Caco-2 (cell line): ENCODE measurements around the gene UBN2. TPM values are rescaled to one million over a fixed set of nuclear protein-coding genes. Genes with fewer than 3 reads are reported as not detected.
"Not testable (repeated sequence)": the region's sequence is repeated elsewhere in the genome, so short reads cannot be mapped to it uniquely, and the experiment has no call there.

ENCODE experiments used
- BruUV-seq: library from RNA; stranded (reverse); fragments of 400-500 nt; replicated peaks from 2 replicates; lab custom pipeline; 2021; lab: Mats Ljungman, UMichigan
- CTCF ChIA-PET: fragments of 300-600 bp; sonication (Branson Sonifier 250); formaldehyde crosslinking; loops from one replicate; lab custom pipeline; 2022; ENCODE audit warnings: antibody characterized with exemption; lab: Charles Lee
- POLR2A ChIA-PET: fragments of 300-600 bp; sonication (Branson Sonifier 250); formaldehyde crosslinking; loops from one replicate; lab custom pipeline; 2022; ENCODE audit warnings: antibody characterized with exemption; lab: Charles Lee
- DNase-seq, 2 experiments: peaks; one replicate each; pipeline versions ENCODE4 v3.0.0 to v3.0.0-alpha.2; 2020 to 2022
- H3K27me3 ChIP-seq: replicated peaks from 2 replicates; pipeline ENCODE4 v1.6.0; 2011; ENCODE audit warnings: low read length; ENCODE audit not compliant: control insufficient read depth, insufficient read depth
- H3K36me3 ChIP-seq: 2 replicates; pipeline ENCODE4 v1.5.1; 2011; ENCODE audit warnings: low read length; ENCODE audit not compliant: control insufficient read depth, insufficient read depth
- H3K4me1 ChIP-seq: fragments of 250-450 bp; sonication (Bioruptor Pico); 2 replicates; pipeline ENCODE4 v1.5.1; 2020; ENCODE audit warnings: mild to moderate bottlenecking
- H3K4me3 ChIP-seq: 2 replicates; pipeline ENCODE4 v1.5.1; 2011; ENCODE audit warnings: low read depth, mild to moderate bottlenecking, control low read depth, low read length
- H3K9me3 ChIP-seq: fragments of 250-450 bp; sonication (Bioruptor Pico); 2 replicates; pipeline ENCODE4 v1.5.1; 2020; ENCODE audit warnings: mild to moderate bottlenecking, moderate library complexity
- H3K27ac Mint-ChIP-seq: one replicate; pipeline ENCODE4 v1.8.0; 2022; ENCODE audit warnings: mixed read lengths; ENCODE audit not compliant: unreplicated experiment
- H3K27me3 Mint-ChIP-seq: one replicate; pipeline ENCODE4 v1.8.0; 2022; ENCODE audit warnings: mixed read lengths; ENCODE audit not compliant: insufficient read depth, unreplicated experiment
- H3K36me3 Mint-ChIP-seq: one replicate; pipeline ENCODE4 v1.8.0; 2022; ENCODE audit warnings: mild to moderate bottlenecking, mixed read lengths; ENCODE audit not compliant: insufficient read depth, unreplicated experiment
- H3K4me1 Mint-ChIP-seq: one replicate; pipeline ENCODE4 v1.8.0; 2022; ENCODE audit warnings: low read depth, mixed read lengths; ENCODE audit not compliant: unreplicated experiment
- H3K4me3 Mint-ChIP-seq: one replicate; pipeline ENCODE4 v1.8.0; 2022; ENCODE audit warnings: mild to moderate bottlenecking, moderate library complexity, mixed read lengths; ENCODE audit not compliant: unreplicated experiment
- H3K9me3 Mint-ChIP-seq: one replicate; pipeline ENCODE4 v1.8.0; 2022; ENCODE audit warnings: mixed read lengths; ENCODE audit not compliant: unreplicated experiment
- CTCF ChIP-seq, 2 experiments: fragments of 200-600 bp in 1 of 2; IDR thresholded peaks; 1 replicate in 1 of 2; 2 replicates in 1 of 2; pipeline versions ENCODE4 v1.5.1 to v1.8.0; 2011 to 2022; ENCODE audit warnings: antibody characterized with exemption in 1 of 2, control low read depth in 1 of 2, inconsistent platforms in 1 of 2, low read depth in 1 of 2, low read length in 1 of 2, mild to moderate bottlenecking in 1 of 2, moderate library complexity in 1 of 2; ENCODE audit not compliant: insufficient read depth in 1 of 2, severe bottlenecking in 1 of 2, unreplicated experiment in 1 of 2
- intact Hi-C: fragments of 100-400 bp; cut with micrococcal nuclease; formaldehyde crosslinking; loops from one replicate; pipeline ENCODE4 v1.10.0; 2022; ENCODE audit not compliant: unreplicated experiment
- total RNA-seq: library from RNA; stranded (reverse); gene quantifications from 2 replicates; pipeline ENCODE4 v1.2.3, GENCODE V29; 2022

The UBN2 gene
- total RNA-seq, 1 experiment from 2014 or later, result 21.3 TPM

DNA sequence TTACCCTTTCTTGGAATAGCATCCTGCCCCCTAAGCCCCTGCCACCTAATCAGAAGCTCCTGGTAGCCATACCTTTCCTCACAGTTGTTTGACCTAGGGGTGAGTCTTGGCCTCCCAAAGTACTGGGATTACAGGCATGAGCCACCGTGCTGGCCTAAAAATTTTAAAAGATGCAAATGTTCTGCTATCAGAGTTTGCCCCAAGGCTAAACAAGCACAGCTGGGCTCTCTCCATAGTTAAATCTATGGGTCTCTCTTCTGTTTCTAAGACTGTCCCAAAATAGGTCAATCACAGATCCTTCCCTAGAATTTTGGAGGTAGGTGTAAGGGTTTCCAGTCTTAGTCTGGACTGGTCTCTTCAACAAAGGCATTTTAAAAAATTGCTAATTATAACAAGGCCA is 12.9 kb upstream of the UBN2 start:
- H3K36me3 ChIP-seq, result no peaks in the 10 kb centered on the region
- Mint-ChIP-seq H3K4me3 (no peak overlapping the region), H3K27me3 (peaks cover 6% of the 10 kb centered on the region), H3K27ac (no peak overlapping the region), H3K36me3 (no peaks in the 10 kb centered on the region), H3K9me3 (no peaks in the 10 kb centered on the region), H3K4me1 (no peaks in the 10 kb centered on the region)
- TF ChIP-seq CTCF (IDR thresholded peaks at IDR 0.05; ENCODE audit: insufficient read depth in 1 of 2, low read depth in 1 of 2, low read length in 1 of 2, severe bottlenecking in 1 of 2, unreplicated experiment in 1 of 2), result no peak
- no peak for DNase-seq
- intact Hi-C loops, result no loop called here
- POLR2A ChIA-PET, result no interaction called here
- BruUV-seq, result no TSS peak
- H3K27me3 ChIP-seq, result no peaks in the 10 kb centered on the region
- no peaks in the 10 kb centered on the region for H3K4me1 ChIP-seq
- CTCF ChIA-PET, result no interaction called here
- no peak overlapping the region for H3K4me3 ChIP-seq
- H3K9me3 ChIP-seq, result peaks cover 3% of the 10 kb centered on the region; the same call in 1 of the 2 replicates

DNA sequence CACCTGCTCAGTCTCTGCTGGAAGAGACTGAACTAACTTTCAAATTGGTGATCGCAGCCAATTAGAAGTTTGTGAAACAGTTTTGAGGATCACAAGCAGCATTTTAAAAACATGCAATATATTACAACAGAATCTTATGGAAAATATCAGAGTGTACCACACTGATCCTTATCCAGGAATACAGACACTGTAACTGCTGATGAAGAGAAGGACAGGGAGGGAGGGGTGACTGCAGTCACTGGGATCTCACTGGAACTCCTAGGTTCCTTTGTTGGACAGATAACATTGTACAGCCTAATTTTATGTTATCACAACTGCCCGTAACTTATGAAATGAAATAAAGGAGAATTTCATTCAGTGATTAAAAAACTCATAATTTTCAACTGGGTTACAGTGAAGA is 6.8 kb upstream of the UBN2 start:
- no peak for DNase-seq
- ChIA-PET POLR2A (no interaction called here), CTCF (no interaction called here)
- BruUV-seq, result no TSS peak
- intact Hi-C loops, result no loop called here
- TF ChIP-seq CTCF (IDR thresholded peaks at IDR 0.05; ENCODE audit: insufficient read depth in 1 of 2, low read depth in 1 of 2, low read length in 1 of 2, severe bottlenecking in 1 of 2, unreplicated experiment in 1 of 2), result no peak
- Histone ChIP-seq H3K9me3 (peaks cover 3% of the 10 kb centered on the region; the same call in 1 of the 2 replicates), H3K4me1 (no peaks in the 10 kb centered on the region), H3K4me3 (no peak overlapping the region), H3K36me3 (no peaks in the 10 kb centered on the region), H3K27me3 (no peaks in the 10 kb centered on the region)
- no peaks in the 10 kb centered on the region for H3K9me3 Mint-ChIP-seq
- peaks cover 8% of the 10 kb centered on the region for H3K27me3 Mint-ChIP-seq
- H3K36me3 Mint-ChIP-seq, result no peaks in the 10 kb centered on the region
- H3K27ac Mint-ChIP-seq, result no peak overlapping the region
- H3K4me1 Mint-ChIP-seq, result no peaks in the 10 kb centered on the region
- no peak overlapping the region for H3K4me3 Mint-ChIP-seq

DNA sequence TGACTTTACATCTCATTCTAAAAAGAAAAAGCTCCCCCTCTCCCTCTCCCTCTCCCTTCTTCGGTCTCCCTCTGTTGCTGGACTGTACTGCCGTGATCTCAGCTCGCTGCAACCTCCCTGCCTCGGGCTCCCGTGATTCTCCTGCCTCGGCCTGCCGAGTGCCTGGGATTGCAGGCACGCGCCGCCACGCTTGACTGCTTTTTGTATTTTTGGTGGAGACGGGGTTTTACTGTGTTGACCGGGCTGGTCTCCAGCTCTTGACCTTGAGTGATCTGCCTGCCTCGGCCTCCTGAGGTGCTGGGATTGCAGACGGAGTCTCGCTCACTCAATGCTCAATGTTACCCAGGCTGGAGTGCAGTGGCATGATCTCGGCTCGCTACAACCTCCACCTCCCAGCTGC is 6.2 kb upstream of the UBN2 start:
- H3K27ac Mint-ChIP-seq, H3K27me3 ChIP-seq, H3K4me3 ChIP-seq, H3K4me1 Mint-ChIP-seq, H3K9me3 ChIP-seq, H3K4me3 Mint-ChIP-seq, H3K9me3 Mint-ChIP-seq, DNase-seq, H3K36me3 ChIP-seq, BruUV-seq, POLR2A ChIA-PET, CTCF ChIA-PET, H3K4me1 ChIP-seq, H3K36me3 Mint-ChIP-seq, H3K27me3 Mint-ChIP-seq, intact Hi-C loops: not testable (repeated sequence)

- CTCF ChIA-PET, POLR2A ChIA-PET, intact Hi-C loops: not testable (repeated sequence)
Observed at GRCh38 chr7:139225286-139226157, 5.5 kb upstream of the UBN2 start.

DNA sequence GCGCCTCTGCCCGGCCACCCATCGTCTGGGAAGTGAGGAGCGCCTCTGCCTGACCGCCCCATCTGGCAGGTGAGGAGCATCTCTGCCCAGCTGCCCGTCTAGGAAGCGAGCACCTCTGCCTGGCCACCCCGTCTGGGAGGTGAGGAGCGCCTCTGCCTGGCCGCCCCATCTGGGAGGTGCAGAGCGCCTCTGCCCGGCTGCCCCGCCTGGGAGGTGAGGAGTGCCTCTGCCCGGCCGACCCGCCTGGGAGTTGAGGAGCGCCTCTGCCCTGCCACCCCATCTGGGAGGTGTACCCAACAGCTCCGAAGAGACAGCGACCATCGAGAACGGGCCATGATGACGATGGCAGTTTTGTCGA is 4.9 kb upstream of the UBN2 start:
- H3K9me3 ChIP-seq, H3K36me3 ChIP-seq, H3K4me1 ChIP-seq, H3K4me3 Mint-ChIP-seq, BruUV-seq, H3K4me3 ChIP-seq, H3K27me3 ChIP-seq, H3K27me3 Mint-ChIP-seq, H3K9me3 Mint-ChIP-seq, POLR2A ChIA-PET, H3K27ac Mint-ChIP-seq, CTCF ChIA-PET, intact Hi-C loops, H3K36me3 Mint-ChIP-seq, H3K4me1 Mint-ChIP-seq: not testable (repeated sequence)
- DNase-seq, result peak in 1 of 2 experiments; percentile 35

More at GRCh38 chr7:139225286-139226157, 5.5 kb upstream of the UBN2 start:
- not testable (repeated sequence) for DNase-seq, H3K27me3 Mint-ChIP-seq, H3K9me3 Mint-ChIP-seq, H3K4me1 Mint-ChIP-seq, H3K36me3 ChIP-seq, H3K4me3 ChIP-seq, H3K4me1 ChIP-seq, H3K36me3 Mint-ChIP-seq, H3K4me3 Mint-ChIP-seq, BruUV-seq, H3K9me3 ChIP-seq, H3K27ac Mint-ChIP-seq, H3K27me3 ChIP-seq
